Endometrial microvascular endothelial cells (primary cell): ENCODE results near the gene VPS26B. TPM values are rescaled to one million over a fixed set of nuclear protein-coding genes. Genes with fewer than 3 reads are reported as not detected.
"Not testable (repeated sequence)": the region's sequence is repeated elsewhere in the genome, so short reads cannot be mapped to it uniquely, and the experiment has no call there.

Experiments
- in situ Hi-C: cut with HindIII; loops from 2 replicates; pipeline ENCODE4 v1.10.0; 2017; ENCODE audit warnings: low sequenced_read_pairs, low pct_unique_long_range_greater_than_20kb; ENCODE audit errors: inconsistent ontology term
- total RNA-seq: library from RNA; depleted of rRNA; stranded (reverse); fragments of >200 nt; gene quantifications from one replicate; pipeline ENCODE4 v1.2.3, GENCODE V29; 2015; ENCODE audit errors: inconsistent ontology term

VPS26B gene
- total RNA-seq = 35.1 TPM

- in situ Hi-C loops = no loop called here
These were observed at the start of gene VPS26B, which contains the start of gene NCAPD3 for GRCh38 chr11:134223836-134224709. TSS of gene VPS26B (plus strand) at chr11:134224671. CDS start at chr11:134225123, 452 bp downstream. TSS of gene NCAPD3 (minus strand) at chr11:134223967. CDS start at chr11:134223926, 41 bp downstream.

GRCh38 chr11:134176284-134176683 lies 48.2 kb upstream of the VPS26B start:
- in situ Hi-C loops = no loop called here

DNA sequence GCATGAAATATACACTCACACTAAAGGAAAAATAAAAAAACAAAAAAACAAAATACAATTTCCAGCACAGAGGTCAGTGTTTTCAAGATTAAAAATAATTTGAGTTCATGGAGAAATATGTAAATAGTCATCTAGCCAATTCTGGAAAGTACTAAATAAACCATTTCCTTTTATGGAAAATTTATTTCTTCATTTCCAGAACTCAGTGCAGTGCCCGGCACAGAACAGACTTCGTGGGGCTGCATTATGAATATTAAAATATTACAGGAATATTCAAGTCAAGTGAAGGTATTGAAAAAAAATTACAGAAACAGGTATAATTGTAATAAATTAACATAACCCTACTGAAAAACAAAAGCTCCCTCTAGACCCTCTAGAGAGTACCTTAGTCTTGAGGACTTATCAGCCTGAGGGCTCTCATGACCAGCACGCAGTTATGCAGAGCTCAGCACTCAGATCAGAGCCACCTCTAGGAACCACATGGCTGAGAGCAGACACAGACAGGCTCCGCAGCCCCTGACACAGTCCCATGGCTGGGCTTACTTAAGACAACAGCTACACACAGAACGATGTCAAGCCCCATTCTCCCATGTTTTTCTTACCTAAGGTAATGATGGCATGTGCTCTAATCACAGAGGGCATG lies 46.3 kb upstream of the VPS26B start:
- in situ Hi-C loops = no loop called here

DNA sequence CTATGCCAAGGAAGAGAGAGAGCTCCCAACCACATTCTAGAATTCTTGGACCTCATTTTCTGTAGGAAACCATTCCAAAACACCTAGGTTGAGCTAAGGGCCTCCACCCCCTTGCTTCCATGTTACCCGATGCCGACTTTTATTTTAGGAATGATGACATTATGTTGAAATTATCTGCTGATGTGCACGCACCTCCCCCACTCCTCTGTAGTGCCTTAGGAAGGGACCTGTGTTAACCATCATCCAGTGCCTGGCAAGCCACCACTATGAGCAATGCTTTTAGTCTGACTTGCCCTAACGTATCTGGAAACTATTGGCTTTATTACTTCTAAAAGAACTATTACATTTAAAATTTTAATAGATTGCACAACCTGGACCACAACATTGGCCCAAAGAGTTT lies 42.8 kb upstream of the VPS26B start:
- in situ Hi-C loops = no loop called here

- in situ Hi-C loops = not testable (repeated sequence)
These were observed 36.4 kb upstream of the VPS26B start for GRCh38 chr11:134188092-134188491.

- in situ Hi-C loops = no loop called here
These were observed 27.7 kb upstream of the VPS26B start for GRCh38 chr11:134196756-134197155.

DNA sequence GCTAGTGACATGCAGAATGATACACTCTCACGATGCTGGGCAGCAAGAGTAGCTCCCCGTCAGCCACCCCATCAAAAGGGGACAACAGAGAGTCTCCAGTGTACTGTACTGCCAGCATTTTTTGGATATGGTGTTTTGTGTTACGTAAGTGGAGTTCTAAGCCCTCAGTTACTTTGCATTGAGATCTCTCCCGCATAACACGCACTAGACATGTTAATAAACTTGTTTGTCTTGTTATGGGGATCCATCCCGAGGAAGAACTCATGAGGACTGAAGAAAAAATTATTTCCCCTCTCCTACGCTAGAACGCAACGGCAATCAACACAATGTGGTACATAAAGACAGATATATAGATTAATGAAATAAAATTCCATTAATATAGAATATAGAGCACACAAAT lies 24.9 kb upstream of the VPS26B start:
- in situ Hi-C loops = no loop called here

GRCh38 chr11:134200688-134201087 lies 23.8 kb upstream of the VPS26B start:
- in situ Hi-C loops = no loop called here

DNA sequence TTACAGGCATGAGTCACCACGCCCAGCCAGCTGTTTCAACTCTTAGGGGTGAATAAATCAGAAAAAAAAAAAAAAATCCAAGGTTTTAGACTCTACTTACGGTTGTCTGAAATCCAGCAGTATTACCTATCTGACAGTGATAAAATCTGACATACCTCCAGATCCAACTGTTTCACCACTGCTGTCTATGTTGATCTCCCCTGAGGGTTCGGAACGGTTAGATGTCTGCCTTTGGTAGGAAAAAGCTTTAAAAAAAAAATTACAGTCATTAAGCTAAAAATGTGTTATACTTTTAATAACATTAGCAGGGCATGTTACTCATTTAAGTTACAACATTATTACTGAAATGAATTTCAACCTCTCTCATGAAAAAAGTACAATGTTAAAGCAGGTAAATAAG lies 21.8 kb upstream of the VPS26B start:
- in situ Hi-C loops = no loop called here

GRCh38 chr11:134205729-134206128 lies 18.7 kb upstream of the VPS26B start:
- in situ Hi-C loops = no loop called here

DNA sequence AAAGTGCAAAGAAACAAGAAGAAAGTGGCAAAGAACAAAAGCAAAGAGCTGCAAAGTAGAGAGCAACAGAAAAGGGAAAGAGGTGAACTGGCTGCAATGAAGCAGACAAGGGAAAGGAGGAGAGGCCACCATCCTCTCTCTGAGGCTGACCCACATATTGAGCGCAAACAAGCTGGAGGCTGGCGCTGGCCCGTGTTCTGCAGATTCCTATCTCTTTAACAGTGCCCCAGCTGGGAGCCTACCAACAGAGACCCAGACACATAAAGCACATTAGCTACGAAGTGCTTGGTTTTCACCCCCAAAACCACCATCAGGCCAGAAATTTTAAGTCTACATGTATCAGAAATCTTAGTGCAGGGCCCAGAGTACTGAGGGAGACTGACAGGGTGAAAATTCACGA lies 18.3 kb upstream of the VPS26B start:
- in situ Hi-C loops = no loop called here

GRCh38 chr11:134207538-134208239 lies 16.8 kb upstream of the VPS26B start:
- in situ Hi-C loops = no loop called here

- in situ Hi-C loops = no loop called here
These were observed 8.6 kb upstream of the VPS26B start for GRCh38 chr11:134215836-134216235.

- in situ Hi-C loops = no loop called here
These were observed 7.7 kb upstream of the VPS26B start for GRCh38 chr11:134216816-134217215.

- in situ Hi-C loops = no loop called here
These were observed 1.4 kb upstream of the VPS26B start for GRCh38 chr11:134223121-134223520.

DNA sequence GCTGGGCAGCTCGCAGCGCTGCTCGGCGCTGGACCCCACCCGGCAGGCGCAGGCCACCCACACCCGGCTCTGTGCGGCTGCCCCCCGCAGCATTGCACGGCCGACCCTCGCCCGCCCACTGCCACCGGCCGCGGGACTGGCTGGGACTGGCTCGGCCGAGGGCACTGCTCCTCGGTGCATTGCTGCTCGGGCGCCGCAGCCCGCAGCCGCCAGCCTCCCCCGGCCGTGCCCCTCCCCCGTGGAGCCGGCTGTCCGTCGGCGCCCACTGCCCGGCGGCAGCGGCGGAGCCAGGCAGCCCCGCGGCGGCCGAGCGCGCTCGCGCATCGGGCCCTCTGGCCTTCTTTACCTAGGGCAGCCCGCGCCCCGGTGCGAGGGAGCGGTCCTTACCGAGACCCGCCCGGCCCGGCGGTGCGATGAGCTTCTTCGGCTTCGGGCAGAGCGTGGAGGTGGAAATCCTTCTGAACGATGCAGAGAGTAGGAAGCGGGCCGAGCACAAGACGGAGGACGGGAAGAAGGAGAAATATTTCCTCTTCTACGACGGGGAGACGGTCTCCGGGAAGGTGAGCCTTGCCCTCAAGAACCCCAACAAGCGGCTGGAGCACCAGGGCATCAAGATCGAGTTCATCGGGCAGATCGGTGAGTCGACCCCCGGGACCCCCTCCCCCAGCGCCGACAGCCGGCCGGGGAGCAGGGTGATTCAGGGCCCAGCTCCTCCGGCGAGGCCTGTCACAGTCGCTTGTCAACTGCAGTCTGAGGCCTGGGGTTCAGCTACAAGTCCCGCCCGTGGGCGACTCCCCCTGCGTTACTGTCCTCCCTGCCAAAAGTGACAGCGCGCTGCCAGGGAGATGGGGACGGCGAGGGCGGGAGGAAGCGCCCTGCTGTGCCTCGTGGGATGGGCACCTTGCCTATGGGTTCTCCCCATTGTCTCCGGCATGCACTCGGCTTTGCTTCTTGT lies 516 bp downstream of the VPS26B start:
- in situ Hi-C loops = no loop called here

DNA sequence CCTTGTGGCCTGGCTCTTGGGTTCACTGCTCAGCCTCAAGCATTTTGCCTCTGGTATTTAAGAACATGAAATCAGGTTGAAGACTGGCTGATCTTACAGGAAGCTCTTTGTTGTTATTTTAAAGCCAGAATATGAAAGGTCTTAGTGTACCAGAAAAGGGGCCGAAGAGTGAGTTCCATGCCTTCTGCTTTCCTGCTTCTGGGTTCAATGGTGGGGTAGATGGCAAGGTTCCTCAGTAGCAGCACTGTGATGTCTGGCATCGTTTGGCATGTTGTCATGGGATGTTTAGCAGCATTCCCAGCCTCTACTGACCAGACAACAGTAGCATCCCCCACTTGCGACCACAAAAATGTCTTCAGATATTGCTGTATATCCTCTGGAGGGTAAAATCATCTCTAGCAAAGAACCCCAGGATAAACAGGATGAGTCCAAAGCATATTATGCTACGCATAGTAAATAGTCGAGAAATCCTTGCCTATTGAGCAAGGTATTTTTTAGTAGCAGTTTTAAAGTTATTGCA lies 2.4 kb downstream of the VPS26B start:
- in situ Hi-C loops = no loop called here

DNA sequence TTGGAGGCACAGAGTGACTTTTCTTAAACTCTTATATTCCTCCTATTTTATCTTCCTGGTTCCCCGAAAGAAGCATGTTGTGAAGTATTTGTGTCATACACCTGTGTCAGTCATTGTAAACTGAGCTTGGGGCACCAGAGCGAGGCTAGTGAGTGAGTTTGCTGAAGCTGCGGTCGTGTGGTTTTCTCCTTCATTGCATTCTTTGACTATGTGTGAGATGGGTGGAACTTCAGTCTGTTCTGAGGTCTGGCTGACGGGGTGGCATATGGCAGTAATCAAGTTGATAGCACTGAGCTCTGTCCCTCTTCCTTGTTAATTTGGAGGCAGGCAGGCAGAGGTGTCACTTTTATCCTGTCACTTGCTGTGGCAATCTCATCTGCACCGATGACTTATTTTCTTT lies 4.2 kb downstream of the VPS26B start:
- in situ Hi-C loops = no loop called here
